Subcutaneous adipose tissue (tissue), 4 donors: ENCODE data around the gene ANKDD1A. TPM values are rescaled to one million over a fixed set of nuclear protein-coding genes. Genes with fewer than 3 reads are reported as not detected.

Source experiments
- CTCF ChIP-seq: fragments of 450-650 bp; IDR thresholded peaks from one replicate; pipeline ENCODE4 v1.5.1; 2016; ENCODE audit warnings: low read depth, mild to moderate bottlenecking, control low read depth, antibody characterized with exemption, moderate library complexity
- total RNA-seq, 4 donors: library from RNA; depleted of rRNA; stranded (reverse); fragments of >200 nt; gene quantifications; one replicate each; pipeline ENCODE4 v1.1.0, GENCODE V29; 2016

ANKDD1A gene
- total RNA-seq, 4 donors from 2014 or later = 13.8 to 27.3 (median 15.2) TPM

GRCh38 chr15:64990168-64990470, 78.4 kb downstream of the ANKDD1A start:
- TF ChIP-seq CTCF = no peak

- TF ChIP-seq CTCF = no peak
Observed at GRCh38 chr15:64991536-64992135, 79.9 kb downstream of the ANKDD1A start.

- no peak for TF ChIP-seq CTCF
Observed at GRCh38 chr15:64993290-64993689, 81.6 kb downstream of the ANKDD1A start.

DNA sequence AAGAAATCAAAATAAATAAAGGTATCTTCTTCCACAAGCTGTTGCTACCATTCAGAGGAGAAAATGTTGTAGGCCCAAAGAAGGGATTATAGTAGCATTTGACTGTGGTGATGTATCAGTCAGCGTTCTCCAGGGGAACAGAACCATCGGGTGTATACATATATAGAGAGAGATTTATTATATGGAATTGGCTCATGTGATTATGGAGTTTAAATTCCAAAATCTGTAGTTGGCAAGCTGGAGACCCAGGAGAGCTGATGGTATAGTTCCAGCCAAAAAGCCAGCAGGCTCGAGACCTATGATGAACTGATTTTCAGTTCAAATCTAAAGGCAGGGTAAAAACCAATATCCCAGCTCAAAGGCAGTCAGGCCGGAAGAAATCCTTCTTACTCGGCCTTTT, 85.4 kb downstream of the ANKDD1A start:
- no peak for TF ChIP-seq CTCF

GRCh38 chr15:64997745-64998375, 86.2 kb downstream of the ANKDD1A start:
- TF ChIP-seq CTCF = no peak

DNA sequence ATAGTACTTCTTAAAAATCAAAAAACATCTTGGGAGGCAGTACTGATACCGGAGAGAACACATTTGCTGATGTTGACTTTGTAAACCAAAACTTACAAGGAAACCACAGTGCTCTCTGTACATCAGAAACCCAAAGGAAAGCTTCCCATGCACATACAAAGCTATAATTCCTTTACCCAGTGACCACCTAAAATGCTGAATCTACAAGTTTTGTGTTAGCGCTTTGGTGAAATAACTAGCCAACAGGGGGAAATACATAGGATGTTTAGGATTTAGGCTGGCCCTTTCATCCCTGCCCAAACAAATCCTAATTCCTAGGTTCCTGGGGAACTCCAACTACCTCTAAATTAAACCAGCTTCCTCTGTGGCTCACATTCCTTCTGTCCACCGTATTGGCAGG, 93.3 kb downstream of the ANKDD1A start:
- no peak for TF ChIP-seq CTCF

DNA sequence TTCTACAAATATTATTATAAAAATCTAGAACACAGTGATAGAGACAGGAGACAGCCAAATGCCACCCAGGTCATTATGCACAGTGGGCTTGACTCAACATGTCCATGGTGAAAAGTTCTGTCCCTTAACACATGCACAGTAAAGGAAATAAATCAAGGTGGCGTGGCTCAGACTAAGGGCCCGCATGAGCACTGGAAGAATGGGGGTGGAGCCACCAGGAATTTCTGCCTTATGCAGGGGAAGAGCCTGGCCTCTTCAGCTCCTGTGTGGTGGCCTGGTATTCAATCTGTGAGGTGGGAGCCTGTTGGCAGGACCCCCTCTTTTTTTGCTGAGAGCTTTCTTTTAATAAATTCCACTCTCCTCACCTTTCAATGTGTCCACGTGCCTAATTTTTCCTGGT, 95.2 kb downstream of the ANKDD1A start:
- no peak for TF ChIP-seq CTCF

Other genes with a start within 250 kb of the ANKDD1A start
- gene RBPMS2, start 136.3 kb upstream of the ANKDD1A start, total RNA-seq = 1 to 10 TPM in 3 of 4 donors, under 1 TPM in 1; 0.98 to 6.4 (median 1.6) TPM
- 1 to 10 TPM in 3 of 4 donors, under 1 TPM in 1; 0.16 to 4.0 (median 2.5) TPM for gene PIF1, start 86.3 kb upstream of the ANKDD1A start, total RNA-seq
- 10 to 100 TPM; 31.3 to 54.7 (median 36.5) TPM for gene PLEKHO2, start 70.0 kb upstream of the ANKDD1A start, total RNA-seq
- gene SPG21, start 78.0 kb downstream of the ANKDD1A start, total RNA-seq = 100 to 1,000 TPM in 1 of 4 donors, 10 to 100 TPM in 3; 89.7 to 127 (median 94.8) TPM
- 10 to 100 TPM; 18.3 to 29.0 (median 23.7) TPM for gene MTFMT, start 117.7 kb downstream of the ANKDD1A start, total RNA-seq
- gene SLC51B, start 133.5 kb downstream of the ANKDD1A start, total RNA-seq = not detected
- gene RASL12, start 156.1 kb downstream of the ANKDD1A start, total RNA-seq = 10 to 100 TPM in 1 of 4 donors, 1 to 10 TPM in 3; 2.6 to 13.6 (median 7.7) TPM
- not detected for gene KBTBD13, start 164.8 kb downstream of the ANKDD1A start, total RNA-seq
- 1 to 10 TPM; 1.3 to 5.7 (median 3.1) TPM for gene UBAP1L, start 203.3 kb downstream of the ANKDD1A start, total RNA-seq
- gene PDCD7, start 221.9 kb downstream of the ANKDD1A start, total RNA-seq = 10 to 100 TPM; 11.9 to 21.1 (median 17.9) TPM